Astrocyte (in vitro differentiated cells and primary cell): ENCODE data around the gene CDK14. TPM values are rescaled to one million over a fixed set of nuclear protein-coding genes. Genes with fewer than 3 reads are reported as not detected.

Experiments
- DNase-seq: peaks from one replicate; pipeline ENCODE4 v3.0.0-alpha.2; 2010; ENCODE audit warnings: low read depth
- FAIRE-seq: peaks from 2 replicates; lab custom pipeline; 2011; peaks lifted over from hg19 to GRCh38; lab: Jason Lieb, UNC
- H2AFZ ChIP-seq: 2 replicates; pipeline ENCODE4 v1.6.0; 2012; ENCODE audit warnings: low read depth, low read length, inconsistent platforms
- H3K27ac ChIP-seq: 2 replicates; pipeline ENCODE4 v1.5.1; 2011; ENCODE audit warnings: low read depth, low read length, inconsistent platforms
- H3K27me3 ChIP-seq: 2 replicates; pipeline ENCODE4 v1.6.0; 2011; ENCODE audit warnings: low read length, inconsistent platforms; ENCODE audit not compliant: insufficient read depth
- H3K36me3 ChIP-seq: 2 replicates; pipeline ENCODE4 v1.5.1; 2011; ENCODE audit warnings: low read length, inconsistent platforms; ENCODE audit not compliant: insufficient read depth
- H3K4me1 ChIP-seq: 2 replicates; pipeline ENCODE4 v1.5.1; 2011; ENCODE audit warnings: low read length, inconsistent platforms; ENCODE audit not compliant: insufficient read depth
- H3K4me2 ChIP-seq: 2 replicates; pipeline ENCODE4 v1.6.0; 2012; ENCODE audit warnings: low read length, inconsistent platforms
- H3K4me3 ChIP-seq: 2 replicates; pipeline ENCODE4 v1.5.1; 2011; ENCODE audit warnings: low read depth, mild to moderate bottlenecking, low read length, inconsistent platforms; ENCODE audit not compliant: insufficient read depth
- H3K79me2 ChIP-seq: 2 replicates; pipeline ENCODE4 v1.6.0; 2012; ENCODE audit warnings: mild to moderate bottlenecking, low read length, inconsistent platforms; ENCODE audit not compliant: insufficient read depth
- H3K9ac ChIP-seq: 2 replicates; pipeline ENCODE4 v1.6.0; 2012; ENCODE audit warnings: mild to moderate bottlenecking, low read length, inconsistent platforms
- H3K9me3 ChIP-seq: 2 replicates; pipeline ENCODE4 v1.5.1; 2012; ENCODE audit warnings: low read depth, mild to moderate bottlenecking, low read length, inconsistent platforms; ENCODE audit not compliant: insufficient read depth
- H4K20me1 ChIP-seq: 2 replicates; pipeline ENCODE4 v1.6.0; 2012; ENCODE audit warnings: low read length, inconsistent platforms; ENCODE audit not compliant: insufficient read depth
- H3K27ac Mint-ChIP-seq: one replicate; pipeline ENCODE4 v1.8.0; 2021; ENCODE audit warnings: mild to moderate bottlenecking, mixed read lengths; ENCODE audit not compliant: unreplicated experiment
- H3K27me3 Mint-ChIP-seq: one replicate; pipeline ENCODE4 v1.8.0; 2021; ENCODE audit warnings: low read depth, mixed read lengths; ENCODE audit not compliant: unreplicated experiment
- H3K36me3 Mint-ChIP-seq: one replicate; pipeline ENCODE4 v1.8.0; 2021; ENCODE audit warnings: low read depth, mixed read lengths; ENCODE audit not compliant: unreplicated experiment
- H3K4me1 Mint-ChIP-seq: one replicate; pipeline ENCODE4 v1.8.0; 2021; ENCODE audit warnings: low read depth, mixed read lengths; ENCODE audit not compliant: unreplicated experiment
- H3K4me3 Mint-ChIP-seq: one replicate; pipeline ENCODE4 v1.8.0; 2021; ENCODE audit warnings: mild to moderate bottlenecking, moderate library complexity, mixed read lengths; ENCODE audit not compliant: unreplicated experiment
- H3K9me3 Mint-ChIP-seq: one replicate; pipeline ENCODE4 v1.8.0; 2021; ENCODE audit warnings: mild to moderate bottlenecking, mixed read lengths; ENCODE audit not compliant: unreplicated experiment
- EZH2 ChIP-seq: IDR thresholded peaks from 2 replicates; pipeline ENCODE4 v1.6.1; 2012; ENCODE audit warnings: mild to moderate bottlenecking, low read length, inconsistent platforms; ENCODE audit not compliant: insufficient read depth
- total RNA-seq: library from RNA; stranded (reverse); gene quantifications from 2 replicates; pipeline ENCODE4 v1.2.1, GENCODE V29; 2021
- TF ChIP-seq, protein P1 (sequence below): IDR thresholded peaks from 2 replicates; pipeline ENCODE4 v1.5.1; 2011; ENCODE audit warnings: low read depth, mild to moderate bottlenecking, inconsistent platforms, low read length, moderate library complexity; ENCODE audit not compliant: insufficient read depth

Gene CDK14
- total RNA-seq, 1 donor from 2014 or later = 30.2 TPM

DNA sequence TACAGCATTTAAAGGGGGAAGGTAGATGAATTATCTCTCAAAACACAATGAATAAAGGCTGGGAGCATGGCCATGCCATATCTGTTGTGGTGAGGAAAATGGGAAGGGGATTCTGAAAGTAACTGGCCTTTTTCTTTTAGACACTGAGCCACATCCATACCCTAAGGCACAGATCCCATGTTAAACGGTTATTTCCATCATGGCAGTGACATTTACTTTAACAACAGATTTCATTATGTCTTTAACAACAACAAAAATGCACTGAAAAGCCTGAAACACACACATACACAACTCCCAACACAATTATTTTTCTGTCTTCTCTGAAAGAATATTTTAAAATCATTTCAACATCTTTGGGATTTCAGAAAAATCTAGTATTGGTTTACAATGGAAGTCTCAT lies 492.0 kb downstream of the CDK14 start:
- Histone ChIP-seq H3K27me3 (no peaks in the 10 kb centered on the region), H3K9me3 (no peaks in the 10 kb centered on the region), H3K36me3 (no peaks in the 10 kb centered on the region), H3K27ac (no peak overlapping the region), H4K20me1 (no peaks in the 10 kb centered on the region), H3K9ac (no peak overlapping the region), H3K79me2 (no peaks in the 10 kb centered on the region), H2AFZ (no peak overlapping the region), H3K4me1 (peaks cover 2% of the 10 kb centered on the region), H3K4me3 (no peak overlapping the region), H3K4me2 (no peak overlapping the region)
- Mint-ChIP-seq H3K27me3 (no peaks in the 10 kb centered on the region), H3K27ac (no peak overlapping the region), H3K4me1 (peaks cover 14% of the 10 kb centered on the region), H3K36me3 (no peaks in the 10 kb centered on the region), H3K4me3 (no peak overlapping the region), H3K9me3 (peaks cover 2% of the 10 kb centered on the region)
- FAIRE-seq (no peak), DNase-seq (no peak)
- TF ChIP-seq, protein P1, sequence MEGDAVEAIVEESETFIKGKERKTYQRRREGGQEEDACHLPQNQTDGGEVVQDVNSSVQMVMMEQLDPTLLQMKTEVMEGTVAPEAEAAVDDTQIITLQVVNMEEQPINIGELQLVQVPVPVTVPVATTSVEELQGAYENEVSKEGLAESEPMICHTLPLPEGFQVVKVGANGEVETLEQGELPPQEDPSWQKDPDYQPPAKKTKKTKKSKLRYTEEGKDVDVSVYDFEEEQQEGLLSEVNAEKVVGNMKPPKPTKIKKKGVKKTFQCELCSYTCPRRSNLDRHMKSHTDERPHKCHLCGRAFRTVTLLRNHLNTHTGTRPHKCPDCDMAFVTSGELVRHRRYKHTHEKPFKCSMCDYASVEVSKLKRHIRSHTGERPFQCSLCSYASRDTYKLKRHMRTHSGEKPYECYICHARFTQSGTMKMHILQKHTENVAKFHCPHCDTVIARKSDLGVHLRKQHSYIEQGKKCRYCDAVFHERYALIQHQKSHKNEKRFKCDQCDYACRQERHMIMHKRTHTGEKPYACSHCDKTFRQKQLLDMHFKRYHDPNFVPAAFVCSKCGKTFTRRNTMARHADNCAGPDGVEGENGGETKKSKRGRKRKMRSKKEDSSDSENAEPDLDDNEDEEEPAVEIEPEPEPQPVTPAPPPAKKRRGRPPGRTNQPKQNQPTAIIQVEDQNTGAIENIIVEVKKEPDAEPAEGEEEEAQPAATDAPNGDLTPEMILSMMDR = no peak
- no peak for TF ChIP-seq EZH2

DNA sequence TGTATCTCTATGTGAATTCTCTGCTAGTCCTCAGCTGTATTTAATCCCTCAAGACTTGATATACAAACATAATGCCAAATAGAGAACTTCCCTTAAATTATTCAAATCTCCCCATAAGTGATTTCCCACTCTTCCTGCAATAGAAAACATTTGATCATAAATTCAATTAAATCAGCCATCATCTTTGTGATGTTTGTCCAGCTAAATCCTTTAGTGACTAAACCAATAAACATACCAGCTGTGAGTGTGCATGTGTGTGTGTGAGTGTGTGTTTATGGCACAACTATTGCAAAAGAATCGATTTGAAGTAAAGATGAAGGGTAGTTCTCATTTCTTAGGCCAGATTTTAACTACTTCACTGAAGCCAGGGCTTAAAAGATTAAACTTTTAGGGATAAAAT lies 492.6 kb downstream of the CDK14 start:
- FAIRE-seq = no peak
- TF ChIP-seq EZH2 = no peak
- TF ChIP-seq, protein P1 = no peak
- H3K9me3 ChIP-seq = no peaks in the 10 kb centered on the region
- DNase-seq = no peak
- no peaks in the 10 kb centered on the region for H3K27me3 ChIP-seq
- H3K9me3 Mint-ChIP-seq = peaks cover 2% of the 10 kb centered on the region
- peaks cover 10% of the 10 kb centered on the region for H3K4me1 Mint-ChIP-seq
- no peak overlapping the region for H3K27ac Mint-ChIP-seq
- H3K4me3 Mint-ChIP-seq = no peak overlapping the region
- H3K4me3 ChIP-seq = no peak overlapping the region
- no peaks in the 10 kb centered on the region for H4K20me1 ChIP-seq
- H2AFZ ChIP-seq = no peak overlapping the region
- H3K27me3 Mint-ChIP-seq = no peaks in the 10 kb centered on the region
- H3K4me1 ChIP-seq = no peaks in the 10 kb centered on the region
- no peaks in the 10 kb centered on the region for H3K79me2 ChIP-seq
- H3K4me2 ChIP-seq = no peak overlapping the region
- no peak overlapping the region for H3K9ac ChIP-seq
- H3K36me3 ChIP-seq = no peaks in the 10 kb centered on the region
- H3K27ac ChIP-seq = no peak overlapping the region
- no peaks in the 10 kb centered on the region for H3K36me3 Mint-ChIP-seq

DNA sequence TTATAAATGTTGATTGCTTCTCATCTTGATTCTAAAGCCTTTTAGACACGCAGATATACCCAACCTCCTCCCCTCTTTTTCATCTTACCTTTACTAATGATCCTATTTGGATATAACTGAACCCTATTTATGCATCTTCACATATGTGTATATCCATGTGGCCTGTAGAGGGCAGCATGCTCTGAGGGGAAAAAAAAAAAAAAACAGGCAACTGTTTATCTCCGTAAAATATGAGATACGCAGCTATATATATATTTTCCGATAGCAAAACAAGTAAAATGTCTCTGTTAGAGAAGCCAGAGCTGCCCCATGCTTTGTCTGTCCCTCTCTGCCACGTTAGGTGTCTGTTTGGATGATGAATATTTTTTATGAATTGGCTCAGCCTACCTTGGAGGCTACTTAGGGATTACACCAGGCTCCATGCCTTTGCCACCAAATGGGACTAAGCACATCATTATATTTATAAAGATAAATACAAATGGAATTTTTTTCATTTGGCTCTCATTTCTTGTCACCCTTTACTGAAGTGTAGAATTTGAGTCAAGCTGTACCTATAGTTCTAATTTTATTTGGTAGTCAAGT lies 493.4 kb downstream of the CDK14 start:
- FAIRE-seq (peak; percentile 69), DNase-seq (peak; percentile 11)
- Histone ChIP-seq H3K27ac (no peak overlapping the region), H3K27me3 (no peaks in the 10 kb centered on the region), H3K79me2 (no peaks in the 10 kb centered on the region), H3K4me1 (no peaks in the 10 kb centered on the region), H4K20me1 (no peaks in the 10 kb centered on the region), H3K9ac (no peak overlapping the region), H3K4me2 (peak overlapping the region; percentile 72), H2AFZ (no peak overlapping the region), H3K36me3 (no peaks in the 10 kb centered on the region), H3K9me3 (no peaks in the 10 kb centered on the region), H3K4me3 (no peak overlapping the region)
- TF ChIP-seq, protein P1 = peak; percentile 73
- TF ChIP-seq EZH2 = no peak
- H3K36me3 Mint-ChIP-seq = no peaks in the 10 kb centered on the region
- H3K4me3 Mint-ChIP-seq = no peak overlapping the region
- peaks cover 1% of the 10 kb centered on the region for H3K9me3 Mint-ChIP-seq
- H3K27ac Mint-ChIP-seq = no peak overlapping the region
- no peaks in the 10 kb centered on the region for H3K27me3 Mint-ChIP-seq
- peaks cover 3% of the 10 kb centered on the region for H3K4me1 Mint-ChIP-seq
